ENCODE data around the gene PRSS21.

Gene PRSS21

GRCh38 chr16:2825906-2826305 is 8.9 kb downstream of the PRSS21 start:
- DNase-seq (ENCODE audit: low read depth), result no peak

- no peak for DNase-seq (ENCODE audit: low read depth)
These were observed 9.7 kb downstream of the PRSS21 start for GRCh38 chr16:2826591-2827373.

- no peak for DNase-seq (ENCODE audit: low read depth)
These were observed 10.3 kb downstream of the PRSS21 start for GRCh38 chr16:2827374-2827791.

DNA sequence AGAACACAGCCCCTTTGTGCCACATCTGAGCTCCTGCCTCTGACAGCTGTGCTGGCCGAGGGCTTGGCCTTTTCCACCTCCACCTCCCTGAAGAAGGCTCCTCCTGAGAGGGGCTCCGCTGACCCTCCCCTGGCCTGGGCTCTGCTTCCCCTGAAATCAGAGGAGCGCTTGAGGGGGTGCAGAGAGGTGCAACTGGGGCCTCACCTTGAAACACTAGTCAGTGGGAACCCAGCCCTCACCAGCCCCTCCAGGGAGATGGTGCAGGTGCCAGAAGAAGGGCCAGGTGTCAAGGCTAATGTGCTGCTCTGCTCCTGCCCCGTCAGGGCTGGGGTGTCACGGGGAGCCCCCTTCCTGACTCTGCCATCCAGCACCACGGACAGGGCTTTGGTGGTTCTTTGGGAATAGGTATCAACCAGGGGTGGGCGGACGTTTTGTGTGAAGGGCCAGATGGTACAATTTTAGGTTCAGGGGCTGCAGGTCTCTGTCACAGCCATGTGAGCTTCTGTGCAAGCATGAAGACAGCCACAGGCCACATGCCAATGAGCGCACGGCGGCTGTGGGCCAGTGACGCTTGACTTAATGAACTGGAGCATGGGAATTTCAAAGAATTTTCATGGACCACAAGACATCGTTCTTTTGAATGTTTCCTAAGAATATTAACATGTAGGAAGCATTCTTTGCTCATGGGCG is 10.9 kb downstream of the PRSS21 start:
- DNase-seq (ENCODE audit: low read depth), result no peak

- no peak for DNase-seq (ENCODE audit: low read depth)
These were observed 11.4 kb downstream of the PRSS21 start for GRCh38 chr16:2828521-2828840.

DNA sequence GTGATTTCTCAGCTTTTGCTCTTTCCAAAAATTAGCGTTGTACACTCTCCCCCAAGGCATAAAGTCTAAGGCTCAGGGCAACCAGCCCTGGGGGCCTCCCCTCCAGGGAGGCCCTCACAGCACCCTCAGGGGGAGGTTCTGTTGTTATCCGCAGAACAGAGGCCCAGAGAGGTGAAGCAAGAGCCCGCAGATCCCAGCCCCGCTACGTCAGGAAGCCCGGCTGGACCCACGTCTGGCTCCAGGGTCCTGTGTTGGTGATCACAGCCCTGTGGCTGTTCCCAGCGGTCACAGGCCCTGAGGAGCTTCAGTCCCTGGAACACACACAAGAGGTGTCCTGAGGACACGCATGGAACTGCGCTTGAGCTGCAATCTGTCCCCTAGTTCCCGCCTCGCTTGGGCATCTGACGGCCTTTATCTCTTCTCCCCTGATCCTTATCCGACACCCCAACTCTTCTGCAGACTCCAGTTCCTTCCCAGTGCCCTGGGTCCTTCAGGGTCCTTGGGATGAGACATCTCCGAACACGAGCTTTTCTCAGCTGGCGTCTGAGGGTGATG is 11.9 kb downstream of the PRSS21 start:
- no peak for DNase-seq (ENCODE audit: low read depth)

GRCh38 chr16:2829501-2830354 is 12.7 kb downstream of the PRSS21 start, which contains the start of gene ZG16B:
ZG16B (plus strand) TSS chr16:2830303; CDS start chr16:2830442, 139 bp downstream.
- DNase-seq (ENCODE audit: low read depth), result no peak

- no peak for DNase-seq (ENCODE audit: low read depth)
These were observed 13.3 kb downstream of the PRSS21 start for GRCh38 chr16:2830355-2830695.

GRCh38 chr16:2831203-2831602 is 14.2 kb downstream of the PRSS21 start:
- DNase-seq (ENCODE audit: low read depth), result no peak

GRCh38 chr16:2833776-2834175 is 16.7 kb downstream of the PRSS21 start:
- DNase-seq (ENCODE audit: low read depth), result no peak

DNA sequence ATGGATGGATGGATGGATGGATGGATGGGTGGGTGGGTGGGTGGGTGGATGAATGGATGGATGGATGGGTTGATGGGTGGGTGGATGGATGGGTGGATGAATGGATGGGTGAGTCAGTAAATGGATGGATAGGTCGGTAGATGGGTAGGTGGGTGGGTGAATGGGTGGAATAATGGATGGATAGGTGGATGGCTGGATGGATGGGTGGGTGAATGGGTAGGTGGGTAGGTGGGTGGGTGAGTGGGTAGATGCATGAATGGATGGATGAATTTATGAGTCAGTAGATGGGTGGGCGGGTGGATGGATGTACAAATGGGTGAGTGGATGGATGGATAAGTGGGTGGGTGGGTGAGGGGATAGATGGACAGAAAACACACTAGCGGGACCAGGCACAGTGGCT is 17.9 kb downstream of the PRSS21 start:
- no peak for DNase-seq (ENCODE audit: low read depth)

GRCh38 chr16:2835638-2836493 is 18.8 kb downstream of the PRSS21 start:
- no peak for DNase-seq (ENCODE audit: low read depth)

DNA sequence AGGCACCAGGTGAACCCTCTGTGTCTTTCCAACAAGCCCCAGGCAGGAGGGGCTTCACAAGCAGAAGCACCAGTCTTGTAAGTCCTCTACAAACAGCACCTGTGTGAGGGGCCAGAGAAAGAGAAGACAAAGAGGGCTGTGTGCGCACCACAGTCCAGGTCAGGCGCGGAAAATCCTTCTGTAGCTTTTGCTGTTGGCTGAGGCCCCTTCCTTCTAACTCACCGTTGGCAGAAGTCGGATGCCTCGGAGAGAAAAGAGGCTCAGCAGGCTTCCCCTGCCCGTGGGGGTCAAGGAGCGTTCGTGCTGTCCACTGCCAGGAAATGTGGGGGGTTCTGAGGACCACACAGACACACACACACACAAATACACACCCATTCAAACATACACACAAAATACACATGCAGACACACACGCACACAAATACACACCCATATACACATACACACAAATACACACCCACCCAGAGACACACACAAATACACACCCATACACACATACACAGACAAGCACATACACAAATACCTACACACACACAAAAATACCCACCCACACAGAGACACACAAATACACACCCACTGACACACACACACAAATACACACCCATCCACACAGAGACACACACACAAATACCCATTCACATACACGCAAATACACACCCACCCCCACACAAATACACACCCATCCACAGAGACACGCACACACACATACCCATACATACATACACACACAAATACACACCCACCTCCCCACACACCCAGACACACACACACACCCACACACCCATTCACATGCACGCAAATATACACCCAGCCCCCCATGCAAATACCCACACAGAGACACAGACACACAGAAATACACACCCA is 19.8 kb downstream of the PRSS21 start:
- DNase-seq (ENCODE audit: low read depth), result no peak

DNA sequence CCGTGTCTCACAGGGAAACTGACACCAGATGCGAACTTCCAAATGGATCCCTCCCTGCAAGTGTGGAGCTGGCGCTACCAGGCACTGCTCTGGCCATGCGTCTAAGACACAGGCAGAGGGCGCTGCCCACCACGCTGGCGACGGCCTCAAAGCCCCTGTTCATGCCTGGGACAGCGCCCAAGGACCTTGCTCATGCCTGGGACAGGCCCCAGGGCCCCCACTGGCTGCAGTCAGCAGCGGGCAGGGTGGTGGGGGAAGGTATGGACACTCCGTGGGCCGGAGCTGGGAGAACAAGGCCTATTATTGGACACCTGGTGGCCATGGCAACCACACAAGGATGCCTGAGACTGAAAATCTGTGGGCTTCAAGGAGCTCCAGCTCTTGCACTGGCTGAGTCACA is 21.9 kb downstream of the PRSS21 start:
- peak; percentile 21 for DNase-seq (ENCODE audit: low read depth)

DNA sequence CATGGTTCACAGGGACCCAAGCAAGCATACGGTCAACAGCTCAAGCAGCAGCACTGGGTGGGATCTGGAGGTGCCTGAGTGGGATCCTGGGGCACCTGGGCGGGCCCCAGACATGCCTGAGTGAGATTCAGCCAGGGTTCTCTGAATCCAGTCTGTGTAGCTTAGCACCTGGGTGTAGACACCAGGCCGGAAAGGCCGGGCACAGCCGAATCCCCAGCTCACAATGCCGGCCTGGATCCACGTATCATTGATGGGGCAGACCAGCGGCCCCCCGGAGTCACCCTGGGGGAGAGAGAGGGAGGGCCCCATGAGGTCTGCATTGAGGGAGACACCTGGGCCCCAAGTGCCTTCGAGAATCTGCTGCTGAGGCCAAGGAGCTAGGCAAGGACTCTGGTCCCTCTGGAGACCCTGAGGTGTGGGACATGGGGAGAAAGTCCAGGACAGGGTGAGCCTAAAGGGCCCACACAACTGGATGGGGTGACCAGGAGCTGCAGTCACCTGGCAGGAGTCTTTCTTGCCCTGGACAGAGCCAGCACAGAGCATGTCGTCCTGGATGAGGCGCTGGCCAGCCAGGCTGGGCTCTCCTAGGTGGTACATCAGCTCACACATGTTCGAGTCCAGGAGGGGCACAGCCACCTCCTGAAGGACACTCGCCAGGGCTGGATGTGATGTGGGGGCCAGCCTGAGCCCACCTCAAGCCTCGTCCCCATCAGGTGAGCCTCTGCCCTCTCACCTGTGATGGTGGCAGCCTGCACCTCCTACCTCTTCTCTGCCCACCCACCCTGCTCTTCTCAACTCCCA is 22.8 kb downstream of the PRSS21 start:
- DNase-seq (ENCODE audit: low read depth), result no peak

- DNase-seq (ENCODE audit: low read depth), result no peak
These were observed 23.9 kb downstream of the PRSS21 start for GRCh38 chr16:2840914-2841313.

- no peak for DNase-seq (ENCODE audit: low read depth)
These were observed 24.7 kb downstream of the PRSS21 start for GRCh38 chr16:2841606-2842339.

DNA sequence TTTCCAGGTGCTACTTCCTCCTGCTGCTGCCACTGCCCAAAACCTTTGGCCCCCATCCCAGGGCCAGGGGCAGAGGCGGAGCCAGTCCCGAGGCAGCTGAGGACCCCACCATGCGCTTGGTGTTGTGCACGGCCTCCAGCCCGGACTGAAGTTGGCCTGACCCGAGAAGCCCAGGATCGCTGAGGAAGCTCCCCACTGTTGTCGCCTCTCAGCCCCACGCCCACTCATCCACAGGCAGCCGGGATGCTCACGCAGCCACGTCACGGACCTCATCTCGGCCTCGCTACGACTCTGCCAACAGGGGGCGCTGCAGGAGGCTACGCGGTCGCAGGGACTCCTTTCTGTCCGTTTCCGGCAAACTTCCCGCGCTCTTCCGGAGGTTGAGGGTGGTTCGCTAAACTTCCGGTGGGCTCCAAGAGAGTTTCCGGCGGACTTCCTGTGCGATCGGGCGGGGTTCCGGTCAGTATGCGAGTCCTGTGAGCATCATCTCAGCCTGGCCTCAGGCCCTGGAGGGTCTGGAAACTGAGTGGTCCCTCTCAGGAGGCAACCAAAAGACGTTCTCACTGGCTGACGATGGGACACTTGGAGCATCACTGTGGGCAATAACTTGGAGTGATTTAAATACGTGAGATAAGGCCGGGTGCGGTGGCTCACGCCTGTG is 25.4 kb downstream of the PRSS21 start:
- DNase-seq (ENCODE audit: low read depth), result peak; percentile 56

Measured in activated T-cell treated with anti-CD3 and anti-CD28 coated beads for 1 hour (primary cell).